Measurements from ENCODE around the gene SLC6A17. TPM values are rescaled to one million over a fixed set of nuclear protein-coding genes. Genes with fewer than 3 reads are reported as not detected.

SLC6A17 gene
- total RNA-seq, 4 donors from 2014 or later = under 0.01 to 1.7 (median 0.91) TPM

DNA sequence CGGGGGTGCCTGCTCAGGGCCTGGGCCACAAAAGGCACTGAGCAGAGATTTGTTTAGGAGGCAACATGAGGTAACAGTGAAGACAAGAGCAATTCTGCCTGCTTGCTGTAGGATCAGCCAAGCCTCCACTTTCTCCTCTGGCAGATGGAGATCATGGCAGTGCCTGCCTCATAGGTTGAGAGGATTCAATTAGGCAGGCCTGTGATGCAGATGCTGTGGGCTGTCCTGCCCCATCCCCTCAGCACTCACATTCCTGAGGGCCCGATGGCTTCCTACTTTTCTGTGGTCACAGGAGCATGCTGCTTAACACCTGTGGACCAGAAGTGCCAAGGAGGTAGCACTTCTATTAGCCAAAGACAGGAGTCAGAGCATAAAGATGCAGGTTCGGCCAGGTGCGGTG lies 39.2 kb upstream of the SLC6A17 start:
- H3K4me3 ChIP-seq = no peak overlapping the region
- H3K27me3 ChIP-seq = peaks cover 2% of the 10 kb centered on the region
- no peaks in the 10 kb centered on the region for H3K4me1 ChIP-seq
- H3K27ac ChIP-seq = no peak overlapping the region
- no peaks in the 10 kb centered on the region for H3K9me3 ChIP-seq
- TF ChIP-seq, protein P1, sequence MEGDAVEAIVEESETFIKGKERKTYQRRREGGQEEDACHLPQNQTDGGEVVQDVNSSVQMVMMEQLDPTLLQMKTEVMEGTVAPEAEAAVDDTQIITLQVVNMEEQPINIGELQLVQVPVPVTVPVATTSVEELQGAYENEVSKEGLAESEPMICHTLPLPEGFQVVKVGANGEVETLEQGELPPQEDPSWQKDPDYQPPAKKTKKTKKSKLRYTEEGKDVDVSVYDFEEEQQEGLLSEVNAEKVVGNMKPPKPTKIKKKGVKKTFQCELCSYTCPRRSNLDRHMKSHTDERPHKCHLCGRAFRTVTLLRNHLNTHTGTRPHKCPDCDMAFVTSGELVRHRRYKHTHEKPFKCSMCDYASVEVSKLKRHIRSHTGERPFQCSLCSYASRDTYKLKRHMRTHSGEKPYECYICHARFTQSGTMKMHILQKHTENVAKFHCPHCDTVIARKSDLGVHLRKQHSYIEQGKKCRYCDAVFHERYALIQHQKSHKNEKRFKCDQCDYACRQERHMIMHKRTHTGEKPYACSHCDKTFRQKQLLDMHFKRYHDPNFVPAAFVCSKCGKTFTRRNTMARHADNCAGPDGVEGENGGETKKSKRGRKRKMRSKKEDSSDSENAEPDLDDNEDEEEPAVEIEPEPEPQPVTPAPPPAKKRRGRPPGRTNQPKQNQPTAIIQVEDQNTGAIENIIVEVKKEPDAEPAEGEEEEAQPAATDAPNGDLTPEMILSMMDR (IDR thresholded peaks at IDR 0.05) = no peak
- TF ChIP-seq POLR2A (IDR thresholded peaks at IDR 0.05) (no peak), POLR2AphosphoS5 (IDR thresholded peaks at IDR 0.05) (no peak), EP300 (IDR thresholded peaks at IDR 0.05) (no peak)
- ATAC-seq = no peak
- WGBS, 2 donors (ENCODE audit: low coverage in 1 of 2) = 77% methylated on average over 3 of the region's 4 CpGs; no CpG with 5 or more reads in 1 of the 2 donors
- H3K36me3 ChIP-seq = no peaks in the 10 kb centered on the region

DNA sequence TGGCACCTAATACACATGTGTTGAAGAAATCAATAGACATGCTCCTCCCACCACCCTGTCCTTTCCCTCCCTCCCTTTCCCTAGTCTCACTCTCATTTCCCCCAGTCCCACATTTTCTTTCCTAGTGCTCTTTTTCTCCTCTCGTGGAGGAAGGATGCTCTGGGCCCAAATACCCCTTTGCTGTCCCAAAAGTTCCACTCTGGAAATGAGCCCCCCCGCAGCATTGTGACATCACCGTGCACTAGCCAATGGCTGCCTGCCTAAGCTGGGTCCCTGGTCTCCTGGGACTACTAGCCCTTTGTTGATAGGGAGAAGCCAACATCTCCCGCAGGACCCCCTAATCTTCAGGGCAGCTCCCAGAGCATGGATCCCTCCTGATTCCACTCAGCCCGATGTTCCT lies 38.2 kb upstream of the SLC6A17 start, which contains the start of gene UBL4B:
Gene UBL4B, plus strand, starts transcription at position 301 of the 400 bp plus-strand sequence. Its CDS starts 92 bp downstream, at position 393.
- H3K9me3 ChIP-seq = no peaks in the 10 kb centered on the region
- no peaks in the 10 kb centered on the region for H3K4me1 ChIP-seq
- H3K36me3 ChIP-seq = no peaks in the 10 kb centered on the region
- peaks cover 9% of the 10 kb centered on the region for H3K27me3 ChIP-seq
- TF ChIP-seq POLR2A (IDR thresholded peaks at IDR 0.05) (no peak), POLR2AphosphoS5 (IDR thresholded peaks at IDR 0.05) (no peak), EP300 (IDR thresholded peaks at IDR 0.05) (no peak)
- TF ChIP-seq, protein P1 (IDR thresholded peaks at IDR 0.05) = no peak
- no peak for ATAC-seq
- no peak within 1 kb of the TSS for H3K4me3 ChIP-seq
- 83% methylated on average over 2 of the region's 5 CpGs; no CpG with 5 or more reads in 1 of the 2 donors for WGBS, 2 donors (ENCODE audit: low coverage in 1 of 2)
- no peak within 1 kb of the TSS for H3K27ac ChIP-seq

DNA sequence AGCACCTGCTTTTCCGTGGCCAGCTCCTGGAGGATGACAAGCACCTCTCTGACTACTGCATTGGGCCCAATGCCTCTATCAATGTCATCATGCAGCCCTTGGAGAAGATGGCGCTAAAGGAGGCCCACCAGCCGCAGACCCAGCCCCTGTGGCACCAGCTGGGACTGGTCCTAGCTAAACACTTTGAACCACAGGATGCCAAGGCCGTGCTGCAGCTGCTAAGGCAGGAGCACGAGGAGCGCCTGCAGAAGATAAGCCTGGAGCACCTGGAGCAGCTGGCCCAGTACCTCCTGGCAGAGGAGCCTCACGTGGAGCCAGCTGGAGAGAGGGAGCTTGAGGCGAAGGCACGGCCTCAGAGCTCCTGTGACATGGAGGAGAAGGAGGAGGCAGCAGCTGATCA lies 37.6 kb upstream of the SLC6A17 start:
- Histone ChIP-seq H3K9me3 (no peaks in the 10 kb centered on the region), H3K27me3 (peaks cover 9% of the 10 kb centered on the region), H3K4me1 (no peaks in the 10 kb centered on the region), H3K36me3 (no peaks in the 10 kb centered on the region), H3K27ac (no peak overlapping the region), H3K4me3 (no peak overlapping the region)
- WGBS, 2 donors (ENCODE audit: low coverage in 1 of 2) = 20% methylated on average over 2 of the region's 9 CpGs; no CpG with 5 or more reads in 1 of the 2 donors
- TF ChIP-seq POLR2AphosphoS5 (IDR thresholded peaks at IDR 0.05) = no peak
- TF ChIP-seq EP300 (IDR thresholded peaks at IDR 0.05) = no peak
- no peak for TF ChIP-seq POLR2A (IDR thresholded peaks at IDR 0.05)
- ATAC-seq = no peak

DNA sequence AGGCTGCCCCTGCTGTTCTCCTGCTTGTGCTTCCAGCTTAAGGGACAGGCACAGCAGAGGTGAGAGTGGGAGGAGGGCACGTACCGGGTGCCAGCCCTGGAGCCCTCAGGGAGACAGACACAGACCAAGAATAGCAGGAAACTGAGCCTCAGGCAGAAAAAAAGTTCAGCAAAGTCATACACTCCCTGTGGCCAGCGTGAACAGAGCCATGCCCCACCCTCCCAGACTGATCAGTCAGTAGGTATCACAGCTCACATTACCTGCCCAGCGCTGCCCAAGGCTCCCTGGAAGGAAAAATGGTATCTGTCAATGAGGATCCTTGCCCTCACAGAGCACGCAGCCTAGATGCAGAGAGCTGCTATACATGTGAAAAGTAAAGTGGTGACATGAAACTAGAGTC lies 36.7 kb upstream of the SLC6A17 start:
- TF ChIP-seq EP300 (IDR thresholded peaks at IDR 0.05) (no peak), POLR2A (IDR thresholded peaks at IDR 0.05) (no peak), POLR2AphosphoS5 (IDR thresholded peaks at IDR 0.05) (no peak)
- TF ChIP-seq, protein P1 (IDR thresholded peaks at IDR 0.05) = no peak
- H3K4me3 ChIP-seq = no peak overlapping the region
- 50 to 100% methylated on average over 1 to 3 of the region's 5 CpGs for WGBS, 2 donors (ENCODE audit: low coverage in 1 of 2)

DNA sequence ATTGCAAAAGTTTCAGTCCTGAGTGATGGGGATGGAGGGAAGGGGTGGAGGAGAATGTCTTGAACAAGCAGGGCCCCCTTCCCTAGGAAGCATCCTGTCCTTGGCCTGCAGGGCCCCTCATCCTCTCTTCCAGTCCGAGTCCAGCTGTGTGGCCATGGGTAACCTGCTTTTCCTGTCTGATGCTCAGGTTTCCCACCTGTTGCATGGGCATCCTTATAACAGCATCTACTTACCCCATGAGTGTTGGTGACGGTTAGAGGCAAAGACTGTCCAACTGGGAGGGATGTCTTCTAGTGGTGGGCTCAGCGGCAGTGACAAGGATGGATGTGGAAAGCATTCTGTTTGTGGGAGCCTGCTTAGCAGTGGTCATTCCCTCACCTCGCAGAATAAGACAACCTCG lies 36.1 kb upstream of the SLC6A17 start:
- ATAC-seq = no peak
- H3K4me1 ChIP-seq = no peaks in the 10 kb centered on the region
- peaks cover 9% of the 10 kb centered on the region for H3K27me3 ChIP-seq
- H3K27ac ChIP-seq = no peak overlapping the region
- no CpG with 5 or more reads among the region's 5 CpGs for WGBS, 2 donors (ENCODE audit: low coverage in 1 of 2)
- no peaks in the 10 kb centered on the region for H3K36me3 ChIP-seq
- no peaks in the 10 kb centered on the region for H3K9me3 ChIP-seq
- TF ChIP-seq POLR2AphosphoS5 (IDR thresholded peaks at IDR 0.05) (no peak), EP300 (IDR thresholded peaks at IDR 0.05) (no peak), POLR2A (IDR thresholded peaks at IDR 0.05) (no peak)
- TF ChIP-seq, protein P1 (IDR thresholded peaks at IDR 0.05) = no peak
- H3K4me3 ChIP-seq = no peak overlapping the region

More for the DNA sequence above, 36.7 kb upstream of the SLC6A17 start:
- Histone ChIP-seq H3K36me3 (no peaks in the 10 kb centered on the region), H3K4me1 (no peaks in the 10 kb centered on the region), H3K27ac (no peak overlapping the region), H3K9me3 (no peaks in the 10 kb centered on the region), H3K27me3 (peaks cover 9% of the 10 kb centered on the region)
- no peak for ATAC-seq

Measured in gastroesophageal sphincter (tissue), 4 donors.